GM12878 (cell line): ENCODE results near the gene DIAPH2. TPM values are rescaled to one million over a fixed set of nuclear protein-coding genes. Genes with fewer than 3 reads are reported as not detected.

Experiments
- CBX5 ChIP-seq: sonication (generic); IDR thresholded peaks from 2 replicates; pipeline ENCODE4 v1.6.1; 2016; ENCODE audit warnings: low read depth, moderate library complexity, mild to moderate bottlenecking, inconsistent platforms
- EGR1 ChIP-seq, 2 experiments: IDR thresholded peaks; 1 replicate in 1 of 2; 2 replicates in 1 of 2; pipeline ENCODE4 v1.6.1; 2011 to 2012; ENCODE audit warnings: low read depth in 2 of 2, low read length in 2 of 2, borderline replicate concordance in 1 of 2, mild to moderate bottlenecking in 1 of 2, moderate library complexity in 1 of 2
- NFYA ChIP-seq: IDR thresholded peaks from 2 replicates; pipeline ENCODE4 v1.6.1; 2011; ENCODE audit warnings: low read depth, mild to moderate bottlenecking, low read length, improper control_type of control experiment, borderline replicate concordance
- PML ChIP-seq: IDR thresholded peaks from 2 replicates; pipeline ENCODE4 v1.6.1; 2012; ENCODE audit warnings: low read length, inconsistent platforms
- POLR2AphosphoS5 ChIP-seq: IDR thresholded peaks from 2 replicates; pipeline ENCODE4 v1.6.1; 2011; ENCODE audit warnings: mild to moderate bottlenecking, low read length, inconsistent platforms
- polyA plus RNA-seq, 11 experiments: library from polyadenylated mRNA; depleted of rRNA in 4 of 11; unstranded in 6 of 11; stranded (reverse) in 5 of 11; fragments of >200 nt; fragmentation: Nextera tagmentation in 4 of 11; fragmentation: Illumina TruSeq in 1 of 11; extraction: Ambion mirVana in 4 of 11; extraction: Trizol in 1 of 11; gene quantifications; 1 replicate in 1 of 11; 2 replicates in 10 of 11; pipeline versions ENCODE4 v1.2.1 to v1.2.3, GENCODE V29; 2011 to 2016; ENCODE audit warnings: inconsistent platforms in 2 of 11, missing spikeins in 2 of 11, low read depth in 1 of 11
- total RNA-seq, 4 experiments: library from RNA; depleted of rRNA in 3 of 4; stranded (reverse); fragments of >200 nt in 3 of 4; fragmentation: Illumina TruSeq in 1 of 4; extraction: Trizol in 1 of 4; gene quantifications; 2 replicates each; pipeline versions ENCODE4 v1.2.1 to v1.2.3, GENCODE V29; 2013 to 2021
- TF ChIP-seq, protein P1 (sequence below): fragments of 450-650 bp; IDR thresholded peaks from 2 replicates; pipeline ENCODE4 v1.6.1; 2017; ENCODE audit warnings: mild to moderate bottlenecking, moderate library complexity
- TF ChIP-seq, protein P2 (sequence below): IDR thresholded peaks from 2 replicates; pipeline ENCODE4 v1.6.1; 2011; ENCODE audit warnings: borderline replicate concordance, low read depth, mild to moderate bottlenecking, moderate library complexity, mixed read lengths, low read length; ENCODE audit not compliant: insufficient read depth; ENCODE audit errors: extremely low read length

DIAPH2 gene
- total and polyA plus RNA-seq, 10 of the 15 experiments (the other 5 are each of a cell fraction or from before 2014, with no cell fraction given): 2.2 to 16.6 (median 8.8) TPM

- TF ChIP-seq, protein P1, sequence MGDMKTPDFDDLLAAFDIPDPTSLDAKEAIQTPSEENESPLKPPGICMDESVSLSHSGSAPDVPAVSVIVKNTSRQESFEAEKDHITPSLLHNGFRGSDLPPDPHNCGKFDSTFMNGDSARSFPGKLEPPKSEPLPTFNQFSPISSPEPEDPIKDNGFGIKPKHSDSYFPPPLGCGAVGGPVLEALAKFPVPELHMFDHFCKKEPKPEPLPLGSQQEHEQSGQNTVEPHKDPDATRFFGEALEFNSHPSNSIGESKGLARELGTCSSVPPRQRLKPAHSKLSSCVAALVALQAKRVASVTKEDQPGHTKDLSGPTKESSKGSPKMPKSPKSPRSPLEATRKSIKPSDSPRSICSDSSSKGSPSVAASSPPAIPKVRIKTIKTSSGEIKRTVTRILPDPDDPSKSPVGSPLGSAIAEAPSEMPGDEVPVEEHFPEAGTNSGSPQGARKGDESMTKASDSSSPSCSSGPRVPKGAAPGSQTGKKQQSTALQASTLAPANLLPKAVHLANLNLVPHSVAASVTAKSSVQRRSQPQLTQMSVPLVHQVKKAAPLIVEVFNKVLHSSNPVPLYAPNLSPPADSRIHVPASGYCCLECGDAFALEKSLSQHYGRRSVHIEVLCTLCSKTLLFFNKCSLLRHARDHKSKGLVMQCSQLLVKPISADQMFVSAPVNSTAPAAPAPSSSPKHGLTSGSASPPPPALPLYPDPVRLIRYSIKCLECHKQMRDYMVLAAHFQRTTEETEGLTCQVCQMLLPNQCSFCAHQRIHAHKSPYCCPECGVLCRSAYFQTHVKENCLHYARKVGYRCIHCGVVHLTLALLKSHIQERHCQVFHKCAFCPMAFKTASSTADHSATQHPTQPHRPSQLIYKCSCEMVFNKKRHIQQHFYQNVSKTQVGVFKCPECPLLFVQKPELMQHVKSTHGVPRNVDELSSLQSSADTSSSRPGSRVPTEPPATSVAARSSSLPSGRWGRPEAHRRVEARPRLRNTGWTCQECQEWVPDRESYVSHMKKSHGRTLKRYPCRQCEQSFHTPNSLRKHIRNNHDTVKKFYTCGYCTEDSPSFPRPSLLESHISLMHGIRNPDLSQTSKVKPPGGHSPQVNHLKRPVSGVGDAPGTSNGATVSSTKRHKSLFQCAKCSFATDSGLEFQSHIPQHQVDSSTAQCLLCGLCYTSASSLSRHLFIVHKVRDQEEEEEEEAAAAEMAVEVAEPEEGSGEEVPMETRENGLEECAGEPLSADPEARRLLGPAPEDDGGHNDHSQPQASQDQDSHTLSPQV: no peak
- TF ChIP-seq NFYA (no peak), POLR2AphosphoS5 (no peak), EGR1 (IDR thresholded peaks at IDR 0.05; ENCODE audit: borderline replicate concordance in 1 of 2, low read depth in 2 of 2, low read length in 2 of 2) (no peak), PML (no peak), CBX5 (no peak)
- TF ChIP-seq, protein P2, sequence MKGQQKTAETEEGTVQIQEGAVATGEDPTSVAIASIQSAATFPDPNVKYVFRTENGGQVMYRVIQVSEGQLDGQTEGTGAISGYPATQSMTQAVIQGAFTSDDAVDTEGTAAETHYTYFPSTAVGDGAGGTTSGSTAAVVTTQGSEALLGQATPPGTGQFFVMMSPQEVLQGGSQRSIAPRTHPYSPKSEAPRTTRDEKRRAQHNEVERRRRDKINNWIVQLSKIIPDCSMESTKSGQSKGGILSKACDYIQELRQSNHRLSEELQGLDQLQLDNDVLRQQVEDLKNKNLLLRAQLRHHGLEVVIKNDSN: no peak
Observed at GRCh38 chrX:96650023-96650422, 34.6 kb upstream of the DIAPH2 start (continued).
